Heart left ventricle (tissue), 16 donors: ENCODE measurements around the gene TMEM89. TPM values are rescaled to one million over a fixed set of nuclear protein-coding genes. Genes with fewer than 3 reads are reported as not detected.

Experiments
- ATAC-seq, 4 donors: fragments of 200-7000 bp; cut with Tn5 transposase; one replicate each; pipeline ENCODE4 v1.9.1; 2020 to 2022; ENCODE audit warnings: moderate library complexity in 4 of 4, mild to moderate bottlenecking in 3 of 4, moderate number of reproducible peaks in 1 of 4
- DNase-seq, 5 donors: peaks; one replicate each; pipeline ENCODE4 v3.0.0-alpha.2; 2020
- H3K27ac ChIP-seq, 12 donors: fragments of 200-600 bp; sonication (generic) in 4 of 12; one replicate each; pipeline versions ENCODE4 v1.5.0 to v1.8.0; 2016 to 2022; ENCODE audit warnings: mild to moderate bottlenecking in 2 of 12
- H3K27me3 ChIP-seq, 9 donors: fragments of 200-600 bp; sonication (generic) in 2 of 9; one replicate each; pipeline versions ENCODE4 v1.5.1 to v1.8.0; 2016 to 2022; ENCODE audit warnings: mild to moderate bottlenecking in 3 of 9
- H3K36me3 ChIP-seq, 9 donors: fragments of 200-600 bp; sonication (generic) in 2 of 9; one replicate each; pipeline versions ENCODE4 v1.5.0 to v1.8.0; 2018 to 2022; ENCODE audit warnings: mild to moderate bottlenecking in 2 of 9
- H3K4me1 ChIP-seq, 12 donors: fragments of 200-600 bp; sonication (generic) in 4 of 12; one replicate each; pipeline versions ENCODE4 v1.5.0 to v1.8.0; 2016 to 2022; ENCODE audit warnings: mild to moderate bottlenecking in 3 of 12
- H3K4me3 ChIP-seq, 12 donors: fragments of 200-600 bp; sonication (generic) in 4 of 12; one replicate each; pipeline versions ENCODE4 v1.5.0 to v1.8.0; 2017 to 2022; ENCODE audit warnings: mild to moderate bottlenecking in 9 of 12, moderate library complexity in 4 of 12
- H3K9me3 ChIP-seq, 12 donors: fragments of 200-600 bp; sonication (generic) in 4 of 12; one replicate each; pipeline versions ENCODE4 v1.5.0 to v1.8.0; 2016 to 2022; ENCODE audit warnings: mild to moderate bottlenecking in 1 of 12
- POLR2A ChIP-seq, 2 donors: fragments of 450-650 bp; IDR thresholded peaks; one replicate each; pipeline ENCODE4 v1.6.1; 2017; ENCODE audit warnings: antibody characterized with exemption in 2 of 2, mild to moderate bottlenecking in 2 of 2, moderate library complexity in 2 of 2
- WGBS, 4 donors: extraction: QIAGEN DNeasy Blood & Tissue Kit in 2 of 4; methylation state at CpG; one replicate each; pipeline versions ENCODE4 v1.1.5 to v1.1.7; 2013 to 2018; 5-methylcytosine and 5-hydroxymethylcytosine counted together
- intact Hi-C, 10 donors: fragments of 100-400 bp; cut with DNase I; formaldehyde crosslinking; loops; one replicate each; pipeline versions ENCODE4 v1.11.1 to v1.14.2; 2022
- polyA plus RNA-seq, 2 donors: library from polyadenylated mRNA; stranded (reverse); fragments of 200-250 nt; gene quantifications; one replicate each; pipeline ENCODE4 v1.2.3, GENCODE V29; 2013
- total RNA-seq, 9 donors: library from RNA; depleted of rRNA in 2 of 9; stranded (reverse); fragments of >200 nt in 2 of 9; fragmentation: NEBNext Ultra II Directional in 3 of 9; extraction: Animal tissue kit (Norgen Biotek cat#: 25700) in 3 of 9; gene quantifications; one replicate each; pipeline versions ENCODE4 v1.1.0 to v1.2.4, GENCODE V29; 2016 to 2023
- TF ChIP-seq, protein P1 (sequence below), 12 donors: fragments of 200-600 bp; sonication (generic) in 4 of 12; IDR thresholded peaks; one replicate each; pipeline versions ENCODE4 v1.5.0 to v1.8.0; 2018 to 2022; ENCODE audit warnings: antibody characterized with exemption in 12 of 12, mild to moderate bottlenecking in 5 of 12
- donor health status: ischemic (EF 13 %, LVEDD 7.1; RV severe dilation, severe dysfunction).
- donor health status: healthy with polysubstance abuse.
- donor health status: DM: no; HTN: yes; CAD: no.
- donor health status: DM: no; HTN: no; CAD: no.
- donor health status: ischemic (EF 25% LVEDD 6.9; RV normal size, moderate dysfunction).
- donor health status: ischemic (EF 25% LVEDD 5.7; RV mildly dilated, moderate dysfunction).
- donor health status: healthy.
- donor health status: DM: yes; HTN: yes; CAD: no.
- donor health status: ischemic (EF 35%, LVEDD 5.7; RV mildly dilated, moderate dysfunction).
- donor health status: nonischemic (EF 11% LVEDD 7.7; RV severe dilation, severe dysfunction).
- donor health status: DM: yes; HTN: yes; CAD: no.
- donor health status: PGD.
- donor health status: ischemic (EF 29% LVEDD 5.4; RV normal size, mild dysfunction).
- donor health status: nonischemic (EF 23%, LVEDD 6.1; RV moderate dilation, normal function).

TMEM89 gene
- total and polyA plus RNA-seq, 11 donors = not detected

DNA sequence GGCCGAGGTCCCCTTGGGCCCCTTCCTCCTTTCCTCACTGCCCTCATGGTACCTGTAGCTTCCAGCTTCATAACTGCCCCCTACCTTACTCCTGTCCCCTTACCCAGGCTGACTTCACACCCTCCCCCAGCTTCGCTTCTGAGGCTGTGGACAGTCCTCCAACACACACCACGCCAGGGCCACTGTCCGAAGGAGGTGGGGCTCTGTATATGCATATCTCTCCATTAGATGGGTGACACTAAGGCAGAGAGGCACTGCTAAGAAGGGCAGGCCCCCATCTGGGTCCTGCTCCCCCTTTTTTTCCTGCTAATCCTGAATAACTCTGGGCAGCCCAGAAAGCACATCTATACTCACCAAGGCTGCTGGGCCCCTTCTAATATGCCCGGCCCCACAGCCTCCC lies 25.4 kb downstream of the TMEM89 start:
- no peak for ATAC-seq

DNA sequence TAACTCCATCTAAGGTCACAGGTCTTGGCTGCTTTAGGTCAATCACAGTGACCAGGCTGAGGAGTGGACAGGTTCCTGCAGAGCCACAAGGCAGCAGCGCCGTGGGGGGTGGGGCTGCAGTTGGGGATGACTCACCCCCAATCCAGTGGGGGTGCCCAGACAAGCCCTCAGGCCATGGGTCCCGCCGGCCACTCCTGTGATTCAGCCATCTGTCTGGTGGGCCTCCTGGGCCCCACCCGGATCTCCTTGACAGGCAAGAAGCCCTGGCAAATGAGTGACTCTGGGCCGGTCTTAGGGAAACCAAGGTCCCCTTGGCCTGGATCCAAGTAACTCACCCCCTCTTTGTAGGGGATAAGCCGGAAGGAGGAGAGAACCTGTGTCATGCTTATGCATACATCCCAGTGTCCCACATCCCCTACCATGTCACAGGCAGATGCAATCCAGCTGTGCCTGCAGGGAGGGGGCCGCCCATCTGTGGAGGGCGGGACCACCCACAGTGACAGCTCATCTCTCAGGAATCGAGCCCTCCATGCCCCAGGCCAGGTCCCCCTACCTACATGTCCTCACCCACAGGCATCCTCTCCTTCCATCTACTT lies 25.9 kb downstream of the TMEM89 start:
- peak overlapping the region in 8 of 12 donors; percentile 1 to 97 (median 90) for H3K27ac ChIP-seq
- DNase-seq (peak in 3 of 5 donors; percentile 50 to 83 (median 64)), ATAC-seq (peak in 2 of 4 donors; percentile 6 to 14)
- peaks cover 0 to 17% (median 0%) of the 10 kb centered on the region in 9 donors for H3K27me3 ChIP-seq
- H3K9me3 ChIP-seq = no peaks in the 10 kb centered on the region
- intact Hi-C loops = loop anchor here in 2 of 10 donors (5.0 kb wide), 1 partner anchor 33 kb away; the partner anchor contains the start of gene UCN2 (in 2 of the 2)
- 45 to 56% (median 46%) methylated on average over 10 of the region's 10 CpGs for WGBS, 4 donors
- no peak for TF ChIP-seq POLR2A (IDR thresholded peaks at IDR 0.05)
- TF ChIP-seq, protein P1, sequence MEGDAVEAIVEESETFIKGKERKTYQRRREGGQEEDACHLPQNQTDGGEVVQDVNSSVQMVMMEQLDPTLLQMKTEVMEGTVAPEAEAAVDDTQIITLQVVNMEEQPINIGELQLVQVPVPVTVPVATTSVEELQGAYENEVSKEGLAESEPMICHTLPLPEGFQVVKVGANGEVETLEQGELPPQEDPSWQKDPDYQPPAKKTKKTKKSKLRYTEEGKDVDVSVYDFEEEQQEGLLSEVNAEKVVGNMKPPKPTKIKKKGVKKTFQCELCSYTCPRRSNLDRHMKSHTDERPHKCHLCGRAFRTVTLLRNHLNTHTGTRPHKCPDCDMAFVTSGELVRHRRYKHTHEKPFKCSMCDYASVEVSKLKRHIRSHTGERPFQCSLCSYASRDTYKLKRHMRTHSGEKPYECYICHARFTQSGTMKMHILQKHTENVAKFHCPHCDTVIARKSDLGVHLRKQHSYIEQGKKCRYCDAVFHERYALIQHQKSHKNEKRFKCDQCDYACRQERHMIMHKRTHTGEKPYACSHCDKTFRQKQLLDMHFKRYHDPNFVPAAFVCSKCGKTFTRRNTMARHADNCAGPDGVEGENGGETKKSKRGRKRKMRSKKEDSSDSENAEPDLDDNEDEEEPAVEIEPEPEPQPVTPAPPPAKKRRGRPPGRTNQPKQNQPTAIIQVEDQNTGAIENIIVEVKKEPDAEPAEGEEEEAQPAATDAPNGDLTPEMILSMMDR (IDR thresholded peaks at IDR 0.05) = no peak
- peaks cover 0 to 33% (median 19%) of the 10 kb centered on the region in 9 donors for H3K36me3 ChIP-seq
- H3K4me1 ChIP-seq = peaks cover 6 to 66% (median 57%) of the 10 kb centered on the region in 12 donors
- H3K4me3 ChIP-seq = peak overlapping the region in 4 of 12 donors; percentile 34 to 53 (median 44)

More for the DNA sequence above, 25.4 kb downstream of the TMEM89 start:
- Histone ChIP-seq H3K36me3 (peaks cover 0 to 39% (median 24%) of the 10 kb centered on the region in 9 donors), H3K4me1 (peaks cover 7 to 71% (median 62%) of the 10 kb centered on the region in 12 donors), H3K9me3 (no peaks in the 10 kb centered on the region), H3K27ac (peak overlapping the region in 11 of 12 donors; percentile 1 to 97 (median 91)), H3K27me3 (peaks cover 0 to 17% (median 0%) of the 10 kb centered on the region in 9 donors), H3K4me3 (no peak overlapping the region)
- 60 to 76% (median 71%) methylated on average over 5 of the region's 5 CpGs for WGBS, 4 donors
- peak in 1 of 5 donors; percentile 55 for DNase-seq
- intact Hi-C loops = loop anchor here in 2 of 10 donors (5.0 kb wide), 1 partner anchor 34 kb away; the partner anchor contains the start of gene UCN2 (in 2 of the 2)
- TF ChIP-seq POLR2A (IDR thresholded peaks at IDR 0.05) = no peak
- TF ChIP-seq, protein P1 (IDR thresholded peaks at IDR 0.05) = no peak

DNA sequence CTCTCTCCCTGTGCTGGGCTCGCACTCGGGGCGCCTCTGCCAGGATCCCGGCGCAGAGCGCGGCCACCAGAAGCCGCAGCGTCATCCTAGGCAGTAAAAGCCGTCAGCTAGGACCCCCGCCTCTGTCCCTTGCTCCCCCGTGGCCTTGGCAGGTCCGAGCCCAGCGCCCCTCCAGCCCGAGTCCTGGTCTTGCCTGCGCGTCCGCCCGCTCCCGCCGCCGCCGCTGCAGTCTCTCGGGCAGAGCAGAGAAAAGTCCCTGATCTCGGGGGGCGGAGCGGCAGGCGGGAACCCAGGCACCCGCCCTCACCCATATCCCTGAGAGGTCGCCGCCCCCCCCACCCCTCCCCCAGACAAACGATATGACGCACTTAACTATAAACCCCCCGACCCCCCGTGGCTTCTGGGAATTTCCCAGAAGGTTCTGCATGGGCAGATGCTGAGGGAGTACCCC lies 26.5 kb downstream of the TMEM89 start, which contains the start of gene COL7A1:
Gene COL7A1 (minus strand): TSS at position 255 of the 451 bp plus-strand sequence. CDS start 170 bp downstream, at position 85.
- peaks cover 0 to 28% (median 14%) of the 10 kb centered on the region in 9 donors for H3K36me3 ChIP-seq
- TF ChIP-seq, protein P1 (IDR thresholded peaks at IDR 0.05) = no peak
- TF ChIP-seq POLR2A (IDR thresholded peaks at IDR 0.05) = no peak
- H3K27me3 ChIP-seq = peaks cover 0 to 17% (median 0%) of the 10 kb centered on the region in 9 donors
- DNase-seq = peak in 1 of 5 donors; percentile 58
- intact Hi-C loops = loop anchor here in 2 of 10 donors (5.0 kb wide), 1 partner anchor 33 kb away; the partner anchor contains the start of gene UCN2 (in 2 of the 2)
- WGBS, 4 donors = 2 to 16% (median 5%) methylated on average over 16 to 35 of the region's 35 CpGs
- no peaks in the 10 kb centered on the region for H3K9me3 ChIP-seq
- H3K4me3 ChIP-seq = peak within 1 kb of the TSS in 11 of 12 donors; percentile 6 to 53 (median 42)
- H3K27ac ChIP-seq = peak within 1 kb of the TSS in 10 of 12 donors; percentile 1 to 97 (median 90)
- ATAC-seq = no peak
- H3K4me1 ChIP-seq = peaks cover 6 to 60% (median 53%) of the 10 kb centered on the region in 12 donors
